OCI-LY3 (cell line): ENCODE data around the gene ARHGAP26.

ENCODE experiments used
- CTCF ChIP-seq: fragments of 200-600, 300-600 bp; sonication (generic); IDR thresholded peaks from 2 replicates; pipeline ENCODE4 v1.5.1; 2014; ENCODE audit warnings: antibody characterized with exemption, low read length, low read depth
- EZH2phosphoT487 ChIP-seq: fragments of 200-600 bp; shearing (Covaris generic); IDR thresholded peaks from 2 replicates; pipeline ENCODE4 v1.6.1; 2018; ENCODE audit warnings: antibody characterized with exemption, mixed run types, low read depth

- TF ChIP-seq CTCF (no peak), EZH2phosphoT487 (no peak)
Measured at GRCh38 chr5:143265995-143266394, 495.8 kb downstream of the ARHGAP26 start.
